Gastrocnemius medialis (tissue), 4 donors: ENCODE measurements around the gene GABRR2. TPM values are rescaled to one million over a fixed set of nuclear protein-coding genes. Genes with fewer than 3 reads are reported as not detected.
"Not testable (repeated sequence)": the region's sequence is repeated elsewhere in the genome, so short reads cannot be mapped to it uniquely, and the experiment has no call there.

Experiments used
- ATAC-seq, 2 donors: fragments of 150-250 bp; one replicate each; pipeline ENCODE4 v1.9.1; 2016
- DNase-seq, 2 donors: peaks; one replicate each; pipeline ENCODE4 v3.0.0-alpha.2; 2019
- H3K27ac ChIP-seq, 4 donors: fragments of 200-600 bp; sonication (generic); 1 replicate in 1 of 4; 2 replicates in 3 of 4; pipeline ENCODE4 v1.5.1; 2016 to 2018; ENCODE audit warnings: mild to moderate bottlenecking in 2 of 4, moderate library complexity in 1 of 4
- H3K27me3 ChIP-seq, 3 donors: fragments of 200-600 bp; sonication (generic) in 2 of 3; 1 replicate in 1 of 3; 2 replicates in 2 of 3; pipeline versions ENCODE4 v1.5.1 to v1.6.0; 2016 to 2019; ENCODE audit warnings: mild to moderate bottlenecking in 1 of 3, moderate library complexity in 1 of 3
- H3K36me3 ChIP-seq, 2 donors: fragments of 200-600 bp; sonication (generic) in 1 of 2; one replicate each; pipeline ENCODE4 v1.5.1; 2017 to 2018
- H3K4me1 ChIP-seq, 2 donors: fragments of 200-600 bp; sonication (generic) in 1 of 2; one replicate each; pipeline ENCODE4 v1.5.1; 2016 to 2017; ENCODE audit warnings: mild to moderate bottlenecking in 2 of 2
- H3K4me3 ChIP-seq, 4 donors: fragments of 200-600 bp; sonication (generic) in 3 of 4; 1 replicate in 1 of 4; 2 replicates in 3 of 4; pipeline ENCODE4 v1.5.1; 2016 to 2019; ENCODE audit warnings: mild to moderate bottlenecking in 2 of 4
- H3K9me3 ChIP-seq, 3 donors: fragments of 200-600 bp; sonication (generic) in 2 of 3; 1 replicate in 1 of 3; 2 replicates in 2 of 3; pipeline ENCODE4 v1.5.1; 2016 to 2019
- POLR2A ChIP-seq, 2 donors: fragments of 450-650 bp; IDR thresholded peaks; one replicate each; pipeline ENCODE4 v1.6.1; 2017; ENCODE audit warnings: antibody characterized with exemption in 2 of 2, mild to moderate bottlenecking in 2 of 2, moderate library complexity in 2 of 2
- in situ Hi-C, 4 donors: fragments of 200-750 bp; cut with MboI; loops; one replicate each; pipeline versions ENCODE4 v1.15.0 to v1.8.0; 2017; ENCODE audit warnings: low sequenced_read_pairs in 4 of 4
- intact Hi-C: fragments of 100-400 bp; cut with DNase I; formaldehyde crosslinking; loops from one replicate; pipeline ENCODE4 v1.15.1; 2023; ENCODE audit warnings: low total_unique reads
- total RNA-seq, 4 donors: library from RNA; depleted of rRNA; stranded (reverse); fragments of >200 nt; gene quantifications; one replicate each; pipeline versions ENCODE4 v1.1.0 to v1.2.3, GENCODE V29; 2016
- TF ChIP-seq, protein P1 (sequence below), 5 experiments: fragments of 450-650 bp in 3 of 5; fragments of 200-600 bp in 2 of 5; sonication (generic) in 2 of 5; IDR thresholded peaks in 4 of 5; conservative IDR thresholded peaks in 1 of 5; 1 replicate in 4 of 5; 2 replicates in 1 of 5; pipeline ENCODE4 v1.5.1; 2016 to 2019; ENCODE audit warnings: antibody characterized with exemption in 5 of 5, mild to moderate bottlenecking in 3 of 5, moderate library complexity in 3 of 5

The GABRR2 gene
- total RNA-seq, 4 donors from 2014 or later: 0.24 to 0.71 TPM; not detected in 2

GRCh38 chr6:89310929-89311328 is 4.2 kb downstream of the GABRR2 start:
- in situ Hi-C loops: no loop called here
- H3K27ac ChIP-seq: no peak overlapping the region

DNA sequence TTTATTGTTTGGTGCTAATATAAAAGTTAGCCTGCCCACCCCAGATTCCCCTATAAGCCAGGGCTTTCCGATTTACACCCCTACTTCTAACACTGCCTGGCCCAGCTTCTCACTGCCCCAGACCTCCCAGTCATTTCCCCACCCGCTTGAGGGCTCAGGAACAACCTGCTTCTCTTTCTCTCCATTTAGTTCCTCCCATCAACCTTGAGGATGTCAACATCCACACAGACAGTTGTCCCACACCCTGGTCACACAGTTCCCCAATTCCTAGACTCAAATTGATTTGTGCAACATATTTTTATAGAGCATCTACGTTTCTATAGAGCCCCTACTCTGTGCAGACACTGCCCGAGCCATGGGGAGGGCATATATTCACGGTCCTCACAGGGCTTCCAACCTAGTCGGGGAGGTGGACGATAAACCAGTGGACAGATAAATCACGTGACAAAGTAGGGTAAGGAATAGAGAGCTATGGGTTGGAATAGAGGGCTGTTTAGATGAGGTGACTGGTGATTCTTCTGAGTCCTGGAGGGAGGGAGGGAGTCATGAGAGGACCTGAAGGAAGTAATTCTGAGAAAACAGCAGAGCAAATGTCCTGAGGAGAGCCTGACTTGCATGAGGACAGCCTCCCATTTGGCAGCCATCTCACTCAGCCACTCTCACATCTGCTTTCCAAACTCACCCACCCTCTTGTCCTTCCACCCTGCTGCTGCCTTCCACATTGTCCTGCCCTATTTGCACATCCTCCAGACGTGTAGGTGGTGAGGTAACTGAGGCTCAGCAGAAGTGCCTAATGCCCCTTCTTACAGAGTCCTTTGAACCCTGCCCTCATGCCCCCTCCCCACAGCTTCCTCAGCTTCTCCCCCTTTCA is 6.3 kb downstream of the GABRR2 start:
- ATAC-seq (no peak), DNase-seq (no peak)
- H3K27me3 ChIP-seq: no peaks in the 10 kb centered on the region
- no peaks in the 10 kb centered on the region for H3K9me3 ChIP-seq
- H3K4me1 ChIP-seq: peaks cover 21 to 27% of the 10 kb centered on the region in 2 donors
- H3K27ac ChIP-seq: no peak overlapping the region
- no peak overlapping the region for H3K4me3 ChIP-seq
- intact Hi-C loops: no loop called here
- in situ Hi-C loops: no loop called here
- H3K36me3 ChIP-seq: no peaks in the 10 kb centered on the region
- TF ChIP-seq, protein P1, sequence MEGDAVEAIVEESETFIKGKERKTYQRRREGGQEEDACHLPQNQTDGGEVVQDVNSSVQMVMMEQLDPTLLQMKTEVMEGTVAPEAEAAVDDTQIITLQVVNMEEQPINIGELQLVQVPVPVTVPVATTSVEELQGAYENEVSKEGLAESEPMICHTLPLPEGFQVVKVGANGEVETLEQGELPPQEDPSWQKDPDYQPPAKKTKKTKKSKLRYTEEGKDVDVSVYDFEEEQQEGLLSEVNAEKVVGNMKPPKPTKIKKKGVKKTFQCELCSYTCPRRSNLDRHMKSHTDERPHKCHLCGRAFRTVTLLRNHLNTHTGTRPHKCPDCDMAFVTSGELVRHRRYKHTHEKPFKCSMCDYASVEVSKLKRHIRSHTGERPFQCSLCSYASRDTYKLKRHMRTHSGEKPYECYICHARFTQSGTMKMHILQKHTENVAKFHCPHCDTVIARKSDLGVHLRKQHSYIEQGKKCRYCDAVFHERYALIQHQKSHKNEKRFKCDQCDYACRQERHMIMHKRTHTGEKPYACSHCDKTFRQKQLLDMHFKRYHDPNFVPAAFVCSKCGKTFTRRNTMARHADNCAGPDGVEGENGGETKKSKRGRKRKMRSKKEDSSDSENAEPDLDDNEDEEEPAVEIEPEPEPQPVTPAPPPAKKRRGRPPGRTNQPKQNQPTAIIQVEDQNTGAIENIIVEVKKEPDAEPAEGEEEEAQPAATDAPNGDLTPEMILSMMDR (IDR thresholded peaks at IDR 0.05 in 4 of 5, conservative IDR thresholded peaks at IDR 0.05 in 1 of 5): no peak
- TF ChIP-seq POLR2A (IDR thresholded peaks at IDR 0.05): no peak

More at GRCh38 chr6:89310929-89311328, 4.2 kb downstream of the GABRR2 start:
- H3K9me3 ChIP-seq: no peaks in the 10 kb centered on the region
- TF ChIP-seq POLR2A (IDR thresholded peaks at IDR 0.05): no peak
- TF ChIP-seq, protein P1 (IDR thresholded peaks at IDR 0.05 in 4 of 5, conservative IDR thresholded peaks at IDR 0.05 in 1 of 5): no peak
- intact Hi-C loops: loop anchor here (5.0 kb wide), 1 partner anchor 61 kb away; no protein-coding TSS in a partner anchor
- no peak overlapping the region for H3K4me3 ChIP-seq
- ATAC-seq (no peak), DNase-seq (no peak)
- no peaks in the 10 kb centered on the region for H3K27me3 ChIP-seq
- H3K4me1 ChIP-seq: peaks cover 25 to 44% of the 10 kb centered on the region in 2 donors
- H3K36me3 ChIP-seq: no peaks in the 10 kb centered on the region

- ATAC-seq, in situ Hi-C loops, H3K4me1 ChIP-seq, DNase-seq, H3K4me3 ChIP-seq, H3K9me3 ChIP-seq, H3K27ac ChIP-seq, H3K36me3 ChIP-seq, H3K27me3 ChIP-seq, intact Hi-C loops: not testable (repeated sequence)
Measured at GRCh38 chr6:89304517-89304916, 10.6 kb downstream of the GABRR2 start.

- Histone ChIP-seq H3K4me3 (no peak overlapping the region), H3K27ac (no peak overlapping the region), H3K27me3 (no peaks in the 10 kb centered on the region), H3K9me3 (no peaks in the 10 kb centered on the region), H3K4me1 (peaks cover 8 to 13% of the 10 kb centered on the region in 2 donors), H3K36me3 (no peaks in the 10 kb centered on the region)
- in situ Hi-C loops: no loop called here
- intact Hi-C loops: no loop called here
- no peak for TF ChIP-seq POLR2A (IDR thresholded peaks at IDR 0.05)
- TF ChIP-seq, protein P1 (IDR thresholded peaks at IDR 0.05 in 4 of 5, conservative IDR thresholded peaks at IDR 0.05 in 1 of 5): no peak
- DNase-seq: no peak
- no peak for ATAC-seq
Measured at GRCh38 chr6:89302936-89303335, 12.2 kb downstream of the GABRR2 start.

GRCh38 chr6:89302195-89302770 is 12.8 kb downstream of the GABRR2 start:
- in situ Hi-C loops (no loop called here), intact Hi-C loops (no loop called here)
- H3K36me3 ChIP-seq: no peaks in the 10 kb centered on the region
- no peaks in the 10 kb centered on the region for H3K27me3 ChIP-seq
- TF ChIP-seq POLR2A (IDR thresholded peaks at IDR 0.05): no peak
- TF ChIP-seq, protein P1 (IDR thresholded peaks at IDR 0.05 in 4 of 5, conservative IDR thresholded peaks at IDR 0.05 in 1 of 5): no peak
- no peak for ATAC-seq
- no peak overlapping the region for H3K4me3 ChIP-seq
- H3K4me1 ChIP-seq: peaks cover 15 to 20% of the 10 kb centered on the region in 2 donors
- no peak for DNase-seq
- no peak overlapping the region for H3K27ac ChIP-seq
- no peaks in the 10 kb centered on the region for H3K9me3 ChIP-seq
